C4-2B (cell line): ENCODE measurements around the gene CFAP20.

Experiments used
- ZFX ChIP-seq: fragments of 450-650 bp; IDR thresholded peaks from 2 replicates; pipeline ENCODE4 v1.6.1; 2017
- TF ChIP-seq, protein P1 (sequence below): fragments of 450-650 bp; conservative IDR thresholded peaks from 2 replicates; pipeline ENCODE4 v1.5.1; 2017; ENCODE audit warnings: mild to moderate bottlenecking

DNA sequence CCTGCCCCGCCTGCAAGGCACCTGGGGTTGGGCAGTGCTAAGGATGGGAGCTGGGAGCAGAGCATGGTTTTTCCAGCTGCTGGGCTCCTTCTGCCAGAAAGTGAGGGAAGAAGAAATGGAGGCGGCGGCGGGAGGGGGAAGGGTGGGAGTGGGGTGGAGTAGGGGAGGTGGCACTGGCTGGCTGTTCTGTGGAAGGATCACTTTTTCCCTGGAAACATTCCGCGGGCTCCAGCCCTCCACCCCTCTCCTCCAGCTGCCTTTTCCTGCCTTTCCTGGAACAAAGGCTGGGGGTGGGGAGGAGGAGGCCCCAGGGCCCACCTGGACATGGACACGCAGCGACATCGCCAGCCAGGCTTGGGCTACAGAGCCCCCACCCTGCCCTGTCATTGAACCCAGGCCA, 41.1 kb downstream of the CFAP20 start:
- TF ChIP-seq, protein P1, sequence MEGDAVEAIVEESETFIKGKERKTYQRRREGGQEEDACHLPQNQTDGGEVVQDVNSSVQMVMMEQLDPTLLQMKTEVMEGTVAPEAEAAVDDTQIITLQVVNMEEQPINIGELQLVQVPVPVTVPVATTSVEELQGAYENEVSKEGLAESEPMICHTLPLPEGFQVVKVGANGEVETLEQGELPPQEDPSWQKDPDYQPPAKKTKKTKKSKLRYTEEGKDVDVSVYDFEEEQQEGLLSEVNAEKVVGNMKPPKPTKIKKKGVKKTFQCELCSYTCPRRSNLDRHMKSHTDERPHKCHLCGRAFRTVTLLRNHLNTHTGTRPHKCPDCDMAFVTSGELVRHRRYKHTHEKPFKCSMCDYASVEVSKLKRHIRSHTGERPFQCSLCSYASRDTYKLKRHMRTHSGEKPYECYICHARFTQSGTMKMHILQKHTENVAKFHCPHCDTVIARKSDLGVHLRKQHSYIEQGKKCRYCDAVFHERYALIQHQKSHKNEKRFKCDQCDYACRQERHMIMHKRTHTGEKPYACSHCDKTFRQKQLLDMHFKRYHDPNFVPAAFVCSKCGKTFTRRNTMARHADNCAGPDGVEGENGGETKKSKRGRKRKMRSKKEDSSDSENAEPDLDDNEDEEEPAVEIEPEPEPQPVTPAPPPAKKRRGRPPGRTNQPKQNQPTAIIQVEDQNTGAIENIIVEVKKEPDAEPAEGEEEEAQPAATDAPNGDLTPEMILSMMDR: no peak
- no peak for TF ChIP-seq ZFX
